ENCODE data around the gene MTMR11.
A peak's percentile ranks its signal among the peaks of the same experiment; 100 is the strongest.
"Not testable (repeated sequence)": the region's sequence is repeated elsewhere in the genome, so short reads cannot be mapped to it uniquely, and the experiment has no call there.

The MTMR11 gene, protein sequence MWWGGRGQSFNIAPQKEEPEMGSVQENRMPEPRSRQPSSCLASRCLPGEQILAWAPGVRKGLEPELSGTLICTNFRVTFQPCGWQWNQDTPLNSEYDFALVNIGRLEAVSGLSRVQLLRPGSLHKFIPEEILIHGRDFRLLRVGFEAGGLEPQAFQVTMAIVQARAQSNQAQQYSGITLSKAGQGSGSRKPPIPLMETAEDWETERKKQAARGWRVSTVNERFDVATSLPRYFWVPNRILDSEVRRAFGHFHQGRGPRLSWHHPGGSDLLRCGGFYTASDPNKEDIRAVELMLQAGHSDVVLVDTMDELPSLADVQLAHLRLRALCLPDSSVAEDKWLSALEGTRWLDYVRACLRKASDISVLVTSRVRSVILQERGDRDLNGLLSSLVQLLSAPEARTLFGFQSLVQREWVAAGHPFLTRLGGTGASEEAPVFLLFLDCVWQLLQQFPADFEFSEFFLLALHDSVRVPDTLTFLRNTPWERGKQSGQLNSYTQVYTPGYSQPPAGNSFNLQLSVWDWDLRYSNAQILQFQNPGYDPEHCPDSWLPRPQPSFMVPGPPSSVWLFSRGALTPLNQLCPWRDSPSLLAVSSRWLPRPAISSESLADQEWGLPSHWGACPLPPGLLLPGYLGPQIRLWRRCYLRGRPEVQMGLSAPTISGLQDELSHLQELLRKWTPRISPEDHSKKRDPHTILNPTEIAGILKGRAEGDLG

GRCh38 chr1:149936170-149936991, at the start of gene MTMR11:
TSS of gene MTMR11 (minus strand) at chr1:149936879. CDS start at chr1:149936647, 232 bp downstream.
- DNase-seq: peak in 1 of 14 donors; percentile 25

DNA sequence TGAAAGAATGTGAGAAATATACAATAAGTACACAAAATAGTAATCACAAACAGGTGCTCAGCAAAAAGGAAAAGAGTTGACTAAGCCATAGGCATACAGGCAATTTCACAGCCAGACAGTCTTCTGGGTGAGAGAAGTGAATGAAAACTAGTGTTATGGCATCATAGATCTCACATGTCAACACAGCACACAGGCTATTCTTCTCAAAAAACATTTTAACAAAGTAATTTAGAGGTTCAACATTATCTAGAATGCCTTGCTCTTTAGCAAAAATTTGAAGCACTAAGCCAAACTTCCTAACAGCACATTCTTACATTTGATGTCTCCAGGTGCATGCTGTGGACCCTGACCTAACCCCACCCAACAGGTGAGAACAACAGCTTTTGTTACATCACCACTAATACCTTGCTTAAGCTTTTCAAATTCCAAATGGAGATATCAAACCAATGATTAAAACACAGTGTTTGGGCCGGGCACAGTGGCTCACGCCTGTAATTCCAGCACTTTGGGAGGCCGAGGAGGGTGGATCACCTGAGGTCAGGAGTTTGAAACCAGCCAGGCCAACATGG, 43.4 kb upstream of the MTMR11 start:
- no peak for DNase-seq

GRCh38 chr1:149979245-149979971, 42.7 kb upstream of the MTMR11 start:
- DNase-seq: no peak

DNA sequence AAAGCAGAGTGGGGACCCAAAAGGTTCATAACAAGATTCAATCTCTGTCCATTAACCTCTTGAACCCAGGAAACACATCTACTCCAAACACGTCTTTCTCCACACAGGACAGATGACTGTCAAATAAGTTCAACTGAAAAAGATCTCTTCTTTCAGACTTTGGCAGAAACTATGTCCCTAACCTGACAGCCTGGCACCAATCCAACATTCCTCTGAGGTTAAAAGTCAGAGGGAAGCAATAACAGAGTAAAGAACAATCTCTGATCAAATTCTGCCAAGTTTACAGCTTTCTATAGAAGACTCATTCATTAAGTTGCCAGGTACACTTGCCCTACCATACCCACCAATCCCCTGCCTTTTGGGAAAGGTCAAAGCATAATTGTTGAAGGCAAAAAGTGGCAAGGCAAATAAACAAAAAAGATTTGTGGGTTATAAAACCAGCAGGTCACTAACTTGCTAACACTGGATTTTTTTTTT, 41.9 kb upstream of the MTMR11 start:
- DNase-seq: no peak

DNA sequence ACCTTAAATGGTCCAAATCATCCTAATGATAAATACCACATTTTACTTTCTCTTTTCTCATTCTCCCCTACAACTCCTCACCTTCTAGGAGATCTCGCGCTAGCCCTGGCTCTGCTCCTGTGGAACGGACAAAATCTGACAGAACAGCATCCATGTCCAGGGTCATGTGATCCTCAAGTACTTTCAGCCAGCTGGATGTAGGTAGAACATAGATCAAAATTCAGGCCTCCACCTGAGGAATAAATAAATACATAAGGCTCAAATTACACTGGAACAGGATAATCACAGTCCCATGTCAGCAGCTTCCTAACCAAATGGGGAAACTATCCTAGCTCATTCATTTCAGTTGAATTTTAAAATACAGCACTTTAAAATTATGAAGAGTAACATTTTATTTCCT, 40.7 kb upstream of the MTMR11 start:
- no peak for DNase-seq

GRCh38 chr1:149972547-149972946, 35.9 kb upstream of the MTMR11 start:
- no peak for DNase-seq

DNA sequence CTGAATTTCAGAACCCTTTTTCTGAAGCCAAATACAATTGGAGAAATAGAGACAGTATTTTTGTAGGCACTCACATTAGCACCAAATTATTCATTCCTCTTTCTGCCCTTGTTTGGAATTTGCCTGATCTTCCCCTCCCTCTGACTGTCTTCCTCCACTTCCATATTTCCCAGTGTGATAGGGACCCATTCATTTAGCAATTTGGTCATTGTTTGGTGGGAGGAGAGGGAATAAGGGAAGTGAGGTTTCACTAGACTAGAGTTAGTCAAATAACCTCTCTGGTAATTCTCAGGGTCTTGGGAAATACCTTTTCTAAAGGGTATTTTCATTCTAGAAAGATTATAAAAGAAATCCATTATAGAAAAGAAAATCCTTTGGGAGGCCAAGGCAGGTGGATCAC, 31.0 kb upstream of the MTMR11 start:
- DNase-seq: no peak

- DNase-seq: no peak
Observed at GRCh38 chr1:149967041-149967440, 30.4 kb upstream of the MTMR11 start.

GRCh38 chr1:149966405-149966804, 29.7 kb upstream of the MTMR11 start:
- no peak for DNase-seq

- no peak for DNase-seq
Observed at GRCh38 chr1:149965440-149965839, 28.8 kb upstream of the MTMR11 start.

DNA sequence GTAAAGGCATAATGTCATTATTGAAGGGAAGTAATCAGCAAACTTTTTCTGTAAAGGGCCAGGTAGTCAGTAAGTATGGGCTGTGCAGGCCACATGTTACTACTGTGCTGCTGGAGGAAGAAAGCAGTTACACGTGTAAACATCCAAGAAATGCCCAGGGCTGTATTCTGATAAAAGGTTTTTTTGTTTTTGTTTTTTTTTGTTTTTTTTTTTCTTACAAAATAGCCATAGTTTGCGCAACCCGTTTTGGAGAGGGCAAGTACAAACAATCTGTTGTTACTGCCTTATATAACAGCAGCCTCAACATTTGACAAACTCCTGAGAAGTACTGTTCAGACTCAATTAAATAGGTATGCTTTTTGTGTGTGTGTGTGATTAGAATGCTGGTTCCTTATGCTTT, 26.7 kb upstream of the MTMR11 start:
- DNase-seq: peak in 1 of 14 donors; percentile 9

- DNase-seq: no peak
Observed at GRCh38 chr1:149962736-149963135, 26.1 kb upstream of the MTMR11 start.

DNA sequence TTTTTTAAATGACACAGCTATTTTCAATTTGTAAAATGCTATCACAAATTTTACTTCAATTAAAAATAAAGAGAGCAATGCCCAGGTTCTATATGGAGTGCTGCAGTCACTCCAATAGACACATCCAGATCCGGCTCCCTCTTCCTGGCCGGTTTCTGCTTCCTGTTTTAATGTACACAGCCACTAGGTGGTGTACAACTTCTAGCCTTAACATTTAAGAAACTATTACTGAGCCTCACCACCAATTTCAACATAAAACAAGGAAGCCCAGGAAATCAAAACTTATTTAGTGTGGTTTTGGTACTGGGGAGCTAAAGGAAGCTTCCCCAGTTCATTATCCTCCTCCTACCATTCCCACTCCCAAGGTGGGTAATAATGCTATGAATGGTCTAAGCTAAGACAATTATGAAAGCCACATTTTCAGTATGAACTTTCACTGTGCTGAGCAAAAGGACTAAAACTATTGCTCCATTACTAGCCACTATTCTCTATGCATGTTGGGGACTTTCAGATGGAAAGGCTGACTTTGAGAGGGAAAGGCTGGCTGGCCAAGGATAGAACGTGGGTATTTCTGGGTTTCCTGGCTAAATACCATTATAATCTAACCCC, 25.5 kb upstream of the MTMR11 start:
- peak in 7 of 14 donors; percentile 8 to 63 (median 25) for DNase-seq

DNA sequence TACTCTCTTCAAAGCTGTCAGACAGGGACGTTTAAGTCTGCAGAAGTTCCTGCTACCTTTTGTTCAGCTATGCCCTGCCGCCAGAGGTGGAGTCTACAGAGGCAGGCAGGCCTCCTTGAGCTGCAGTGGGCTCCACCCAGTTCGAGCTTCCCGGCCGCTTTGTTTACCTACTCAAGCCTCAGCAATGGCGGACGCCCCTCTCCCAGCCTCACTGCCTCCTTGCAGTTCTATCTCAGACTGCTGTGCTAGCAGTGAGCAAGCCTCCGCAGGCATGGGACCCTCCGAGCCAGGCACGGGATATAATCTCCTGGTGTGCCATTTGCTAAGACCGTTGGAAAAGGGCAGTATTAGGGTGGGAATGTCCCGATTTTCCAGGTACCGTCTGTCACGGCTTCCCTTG, 20.9 kb upstream of the MTMR11 start:
- not testable (repeated sequence) for DNase-seq

DNA sequence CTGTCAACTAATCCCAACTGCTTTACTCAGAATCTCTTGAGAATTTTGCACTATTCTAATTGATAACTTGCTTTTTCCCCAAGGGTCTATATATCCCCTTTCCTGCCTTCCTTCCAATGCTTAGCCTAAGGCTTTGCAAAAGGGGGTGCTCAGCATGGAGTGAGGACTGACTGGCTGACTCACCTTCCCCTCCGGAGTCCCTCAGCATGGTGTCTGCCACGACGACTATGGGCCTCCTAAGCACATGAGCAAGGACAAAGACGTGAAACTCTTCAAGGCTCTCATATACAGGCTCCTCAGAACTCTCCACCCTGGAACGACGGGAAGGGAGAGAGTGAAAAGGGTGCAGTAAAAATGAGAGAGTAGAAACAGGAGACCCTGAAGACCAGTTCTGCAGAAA, 13.2 kb upstream of the MTMR11 start:
- DNase-seq: no peak

DNA sequence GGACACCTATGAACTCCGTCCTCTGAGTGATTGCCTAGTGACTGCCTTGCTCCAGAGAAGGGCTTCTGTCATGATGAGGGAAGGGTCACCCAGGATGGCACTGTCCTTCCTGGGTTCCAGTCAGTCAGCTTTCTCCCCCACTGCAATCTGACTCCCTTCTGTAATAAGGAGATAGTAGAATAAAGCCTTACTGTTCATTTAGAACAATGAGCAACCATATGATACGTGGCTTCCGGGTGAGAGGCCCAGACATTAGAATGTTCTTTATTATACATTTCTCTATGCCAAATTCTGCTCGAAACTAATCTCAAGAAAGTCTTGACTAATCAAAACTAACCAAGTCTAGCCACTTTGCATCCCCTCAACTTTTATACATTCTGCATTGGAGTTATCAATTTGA, 8.5 kb upstream of the MTMR11 start:
- DNase-seq: peak in 2 of 14 donors; percentile 31 to 52

GRCh38 chr1:149942885-149943284, 6.2 kb upstream of the MTMR11 start:
- no peak for DNase-seq

- peak in 2 of 14 donors; percentile 7 to 16 for DNase-seq
Observed at GRCh38 chr1:149942207-149942606, 5.5 kb upstream of the MTMR11 start.

DNA sequence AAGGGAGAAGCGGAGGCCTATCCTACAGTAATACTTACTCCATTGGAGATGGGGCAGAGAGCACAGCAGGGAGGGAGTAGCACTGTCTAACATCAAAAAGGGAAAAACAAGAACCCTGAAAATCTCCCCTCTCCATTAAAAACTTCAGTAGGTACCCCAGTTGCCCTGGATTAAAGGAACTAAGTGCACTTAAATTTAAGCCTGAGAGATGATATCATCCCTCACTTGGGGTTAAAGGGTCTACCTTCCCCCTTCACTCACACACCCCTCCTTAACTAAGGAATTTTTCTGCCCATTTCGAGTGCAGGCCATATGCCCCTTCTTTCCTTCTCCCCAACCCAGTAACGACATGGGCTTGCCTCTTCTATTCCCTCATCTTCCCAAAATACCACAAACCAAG, 3.7 kb upstream of the MTMR11 start:
- no peak for DNase-seq

DNA sequence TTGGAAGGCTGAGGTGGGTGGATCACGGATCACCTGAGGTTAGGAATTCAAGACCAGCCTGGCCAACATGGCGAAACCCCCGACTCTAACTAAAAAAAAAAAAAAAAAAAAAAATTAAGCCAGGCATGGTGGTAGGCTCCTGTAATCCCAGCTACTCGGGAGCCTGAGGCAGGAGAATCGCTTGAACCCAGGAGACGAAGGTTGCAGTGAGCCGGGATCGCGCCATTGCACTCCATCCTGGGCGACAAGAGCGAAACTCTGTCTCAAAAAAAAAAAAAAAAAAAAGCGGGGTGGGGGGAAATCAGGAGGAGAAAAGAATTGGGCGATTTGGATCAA, 2.0 kb upstream of the MTMR11 start:
- DNase-seq: not testable (repeated sequence)

- DNase-seq: no peak
Observed at GRCh38 chr1:149937759-149938158, 1.1 kb upstream of the MTMR11 start.

Measured in C1 segment of cervical spinal cord (tissue), 14 donors.